Right lobe of liver (tissue), 6 donors: Measurements from ENCODE around the gene HACD3. TPM values are rescaled to one million over a fixed set of nuclear protein-coding genes. Genes with fewer than 3 reads are reported as not detected.

ENCODE experiments used
- ATAC-seq, 4 donors: fragments of 200-7000 bp; cut with Tn5 transposase; one replicate each; pipeline ENCODE4 v1.9.1; 2020; ENCODE audit warnings: mild to moderate bottlenecking in 4 of 4, moderate library complexity in 4 of 4
- DNase-seq, 3 donors: peaks; one replicate each; pipeline ENCODE4 v3.0.0-alpha.2; 2020
- H3K27ac ChIP-seq, 3 donors: fragments of 200-600 bp; one replicate each; pipeline ENCODE4 v1.8.0; 2022
- H3K27me3 ChIP-seq, 2 donors: fragments of 200-600 bp; one replicate each; pipeline ENCODE4 v1.8.0; 2022
- H3K36me3 ChIP-seq, 4 donors: fragments of 200-600 bp; sonication (generic) in 1 of 4; one replicate each; pipeline versions ENCODE4 v1.5.1 to v1.8.0; 2017 to 2022; ENCODE audit warnings: control low read depth in 1 of 4
- H3K4me1 ChIP-seq, 4 donors: fragments of 200-600 bp; sonication (generic) in 1 of 4; one replicate each; pipeline versions ENCODE4 v1.5.1 to v1.8.0; 2017 to 2022; ENCODE audit warnings: control low read depth in 1 of 4
- H3K4me3 ChIP-seq, 3 donors: fragments of 200-600 bp; one replicate each; pipeline ENCODE4 v1.8.0; 2022
- H3K9me3 ChIP-seq, 4 donors: fragments of 200-600 bp; sonication (generic) in 1 of 4; one replicate each; pipeline versions ENCODE4 v1.5.1 to v1.8.0; 2017 to 2022; ENCODE audit warnings: control low read depth in 1 of 4
- POLR2A ChIP-seq: fragments of 450-650 bp; IDR thresholded peaks from one replicate; pipeline ENCODE4 v1.6.1; 2017; ENCODE audit warnings: antibody characterized with exemption, mild to moderate bottlenecking
- WGBS: methylation state at CpG from one replicate; pipeline ENCODE4 v1.1.6; 2018; ENCODE audit warnings: low coverage, low lambda C conversion rate; ENCODE audit not compliant: insufficient coverage; ENCODE audit errors: missing lambda C conversion rate; 5-methylcytosine and 5-hydroxymethylcytosine counted together
- intact Hi-C, 2 donors: fragments of 100-400 bp; cut with DNase I; formaldehyde crosslinking; loops; one replicate each; pipeline versions ENCODE4 v1.11.2 to v1.14.1; 2022
- long read RNA-seq: library from polyadenylated mRNA; unstranded; transcript quantifications from one replicate; pipeline ENCODE4 v2.0.0, GENCODE V29; 2019
- total RNA-seq, 6 experiments: library from RNA; depleted of rRNA in 2 of 6; stranded (reverse); fragments of >200 nt in 2 of 6; fragmentation: NEBNext Ultra II Directional in 3 of 6; extraction: Animal tissue kit (Norgen Biotek cat#: 25700) in 3 of 6; gene quantifications; one replicate each; pipeline versions ENCODE4 v1.1.0 to v1.2.4, GENCODE V29; 2016 to 2023
- TF ChIP-seq, protein P1 (sequence below), 4 donors: fragments of 200-600 bp in 3 of 4; fragments of 450-650 bp in 1 of 4; IDR thresholded peaks; one replicate each; pipeline versions ENCODE4 v1.5.1 to v1.8.0; 2016 to 2022; ENCODE audit warnings: antibody characterized with exemption in 4 of 4, mild to moderate bottlenecking in 2 of 4
- donor health status: DM: no; HTN: yes; CAD: no.
- donor health status: DM: no; HTN: no; CAD: no.
- donor health status: DM: no; HTN: no; CAD: no.
- donor health status: DM: no; HTN: yes; CAD: no.
- donor health status: DM: no; HTN: yes; CAD: no.

Gene HACD3, protein sequence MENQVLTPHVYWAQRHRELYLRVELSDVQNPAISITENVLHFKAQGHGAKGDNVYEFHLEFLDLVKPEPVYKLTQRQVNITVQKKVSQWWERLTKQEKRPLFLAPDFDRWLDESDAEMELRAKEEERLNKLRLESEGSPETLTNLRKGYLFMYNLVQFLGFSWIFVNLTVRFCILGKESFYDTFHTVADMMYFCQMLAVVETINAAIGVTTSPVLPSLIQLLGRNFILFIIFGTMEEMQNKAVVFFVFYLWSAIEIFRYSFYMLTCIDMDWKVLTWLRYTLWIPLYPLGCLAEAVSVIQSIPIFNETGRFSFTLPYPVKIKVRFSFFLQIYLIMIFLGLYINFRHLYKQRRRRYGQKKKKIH
- 10 to 100 TPM; 48.7 to 73.9 (median 61.7) TPM for total RNA-seq
- long read RNA-seq, transcript HACD3-201 (11 exons, 3,228 nt), result major isoform, 35 of 41 reads
- long read RNA-seq, partial matches to known transcripts, result 5 of 41 reads
- long read RNA-seq, other reads (novel, unspliced or antisense), result 1 of 41 reads

DNA sequence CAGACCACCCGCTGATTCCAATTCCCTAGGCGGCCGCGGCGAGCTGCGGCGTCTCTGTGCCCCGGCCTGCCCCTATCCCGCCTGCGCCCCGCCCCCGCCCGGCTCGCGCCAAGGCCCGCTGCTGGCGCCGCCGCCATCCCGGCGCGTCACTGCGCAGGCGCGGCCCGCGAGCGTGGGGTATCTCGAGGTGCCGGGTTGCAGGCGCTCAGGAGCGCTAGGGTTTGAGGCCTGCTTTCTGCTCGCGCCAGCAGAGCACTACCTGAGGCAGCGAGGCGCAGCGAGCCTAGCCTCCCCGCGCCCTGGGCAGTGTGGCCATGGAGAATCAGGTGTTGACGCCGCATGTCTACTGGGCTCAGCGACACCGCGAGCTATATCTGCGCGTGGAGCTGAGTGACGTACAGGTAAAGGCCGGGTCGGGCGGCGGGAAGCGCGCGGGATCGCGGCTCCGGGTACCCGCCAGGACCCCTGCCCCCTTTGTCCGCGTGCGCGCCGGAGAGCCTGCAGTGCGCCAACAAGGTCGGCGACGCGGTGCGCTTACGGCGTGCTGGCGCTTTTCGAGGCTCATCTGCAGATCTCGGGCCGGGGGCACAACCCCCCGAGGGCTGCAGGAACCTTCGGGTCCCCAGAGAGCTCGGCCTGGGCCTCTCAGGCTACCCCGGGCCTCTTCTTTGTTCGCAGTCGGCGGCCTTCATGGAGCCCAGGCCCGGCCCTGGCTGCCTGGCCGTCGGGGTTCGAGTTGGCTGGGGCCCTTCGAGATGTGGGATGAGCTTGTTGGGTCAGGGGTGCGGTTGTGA lies at the start of gene HACD3:
Gene HACD3, plus strand, starts transcription at position 146 of the 794 bp plus-strand sequence. Its CDS starts 169 bp downstream, at position 315.
- intact Hi-C loops, result no loop called here
- 0% methylated on average over 28 of the region's 88 CpGs for WGBS
- H3K36me3 ChIP-seq, result no peaks in the 10 kb centered on the region
- DNase-seq, result peak; percentile 89 to 92 (median 92)
- no peaks in the 10 kb centered on the region for H3K27me3 ChIP-seq
- H3K4me1 ChIP-seq, result peaks cover 0 to 24% (median 10%) of the 10 kb centered on the region in 4 donors
- H3K9me3 ChIP-seq, result no peaks in the 10 kb centered on the region
- peak within 1 kb of the TSS; percentile 45 to 72 (median 63) for H3K27ac ChIP-seq
- TF ChIP-seq, protein P1, sequence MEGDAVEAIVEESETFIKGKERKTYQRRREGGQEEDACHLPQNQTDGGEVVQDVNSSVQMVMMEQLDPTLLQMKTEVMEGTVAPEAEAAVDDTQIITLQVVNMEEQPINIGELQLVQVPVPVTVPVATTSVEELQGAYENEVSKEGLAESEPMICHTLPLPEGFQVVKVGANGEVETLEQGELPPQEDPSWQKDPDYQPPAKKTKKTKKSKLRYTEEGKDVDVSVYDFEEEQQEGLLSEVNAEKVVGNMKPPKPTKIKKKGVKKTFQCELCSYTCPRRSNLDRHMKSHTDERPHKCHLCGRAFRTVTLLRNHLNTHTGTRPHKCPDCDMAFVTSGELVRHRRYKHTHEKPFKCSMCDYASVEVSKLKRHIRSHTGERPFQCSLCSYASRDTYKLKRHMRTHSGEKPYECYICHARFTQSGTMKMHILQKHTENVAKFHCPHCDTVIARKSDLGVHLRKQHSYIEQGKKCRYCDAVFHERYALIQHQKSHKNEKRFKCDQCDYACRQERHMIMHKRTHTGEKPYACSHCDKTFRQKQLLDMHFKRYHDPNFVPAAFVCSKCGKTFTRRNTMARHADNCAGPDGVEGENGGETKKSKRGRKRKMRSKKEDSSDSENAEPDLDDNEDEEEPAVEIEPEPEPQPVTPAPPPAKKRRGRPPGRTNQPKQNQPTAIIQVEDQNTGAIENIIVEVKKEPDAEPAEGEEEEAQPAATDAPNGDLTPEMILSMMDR (IDR thresholded peaks at IDR 0.05), result no peak
- peak; percentile 64 for TF ChIP-seq POLR2A
- peak within 1 kb of the TSS; percentile 75 to 86 (median 81) for H3K4me3 ChIP-seq
- peak; percentile 84 to 95 (median 91) for ATAC-seq

DNA sequence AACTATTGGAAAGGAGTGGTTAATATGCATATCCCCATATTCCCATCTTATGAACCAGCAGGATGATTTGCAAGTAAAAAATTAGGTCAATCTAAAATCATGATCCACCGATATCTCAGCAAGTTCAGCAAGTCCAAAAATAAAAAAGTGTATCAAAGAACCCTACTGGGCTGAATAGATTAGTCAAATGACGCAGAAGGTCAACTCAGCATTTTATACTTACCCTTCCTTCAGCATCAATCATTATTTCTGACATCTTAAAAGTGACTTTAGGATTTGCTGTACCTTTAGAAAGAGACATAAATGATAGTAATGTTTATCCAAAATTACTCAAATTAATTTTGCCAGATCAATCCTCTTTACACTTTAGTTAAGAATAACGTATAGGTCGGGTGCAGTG lies 45.4 kb upstream of the HACD3 start:
- 90% methylated on average over 4 of the region's 4 CpGs for WGBS
- Histone ChIP-seq H3K4me1 (no peaks in the 10 kb centered on the region), H3K9me3 (no peaks in the 10 kb centered on the region), H3K27ac (no peak overlapping the region), H3K27me3 (no peaks in the 10 kb centered on the region), H3K36me3 (peaks cover 0 to 64% (median 22%) of the 10 kb centered on the region in 4 donors), H3K4me3 (no peak overlapping the region)
- TF ChIP-seq POLR2A, result no peak
- TF ChIP-seq, protein P1 (IDR thresholded peaks at IDR 0.05), result no peak
- intact Hi-C loops, result no loop called here
- DNase-seq, result no peak
- no peak for ATAC-seq

DNA sequence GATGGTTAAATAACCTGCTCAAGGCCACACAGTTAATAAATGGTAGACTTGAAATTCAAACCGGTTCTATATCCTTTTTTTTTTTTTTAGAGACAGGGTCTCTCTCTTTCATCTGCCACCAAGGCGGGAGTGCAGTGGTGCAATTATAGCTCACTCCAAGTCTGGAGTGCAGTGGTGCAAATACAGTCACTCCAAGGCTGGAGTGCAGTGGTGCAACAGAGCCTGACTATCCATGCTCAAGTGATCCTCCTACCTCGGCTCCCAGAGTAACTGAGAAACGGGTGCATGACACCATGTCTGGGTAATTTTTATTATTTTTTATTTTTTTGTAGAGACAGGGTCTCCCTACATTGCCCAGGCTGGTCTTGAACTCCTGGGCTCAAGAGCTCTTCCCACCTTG lies 36.2 kb upstream of the HACD3 start:
- ATAC-seq (no peak), DNase-seq (no peak)
- intact Hi-C loops, result no loop called here
- H3K27me3 ChIP-seq, result no peaks in the 10 kb centered on the region
- no peaks in the 10 kb centered on the region for H3K4me1 ChIP-seq
- 93% methylated on average over 4 of the region's 4 CpGs for WGBS
- no peak overlapping the region for H3K27ac ChIP-seq
- peaks cover 10 to 61% (median 16%) of the 10 kb centered on the region in 4 donors for H3K36me3 ChIP-seq
- H3K4me3 ChIP-seq, result no peak overlapping the region
- H3K9me3 ChIP-seq, result no peaks in the 10 kb centered on the region
- TF ChIP-seq, protein P1 (IDR thresholded peaks at IDR 0.05), result no peak

DNA sequence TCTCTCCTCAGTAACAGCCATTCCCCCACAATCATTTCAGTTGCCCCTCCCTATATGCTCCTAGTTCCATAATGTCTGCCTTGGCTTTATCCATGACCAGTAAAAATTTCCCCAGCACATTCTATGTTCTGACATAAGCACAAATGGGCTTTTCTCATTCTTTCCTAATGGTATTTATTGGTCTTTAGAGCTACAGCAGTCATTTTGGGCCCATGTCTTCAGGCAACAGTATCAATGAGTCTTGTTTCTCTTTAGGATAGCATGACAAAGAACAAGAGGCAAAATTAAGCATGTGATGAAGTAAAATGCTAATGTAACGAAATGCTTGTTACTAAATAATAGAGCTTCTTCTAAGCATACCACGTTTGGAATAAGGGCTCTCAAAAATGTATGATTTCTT lies 20.9 kb upstream of the HACD3 start:
- Histone ChIP-seq H3K4me3 (no peak overlapping the region), H3K27ac (no peak overlapping the region), H3K27me3 (no peaks in the 10 kb centered on the region), H3K9me3 (no peaks in the 10 kb centered on the region), H3K36me3 (peaks cover 0 to 42% (median 3%) of the 10 kb centered on the region in 4 donors), H3K4me1 (peaks cover 0 to 8% (median 0%) of the 10 kb centered on the region in 4 donors)
- TF ChIP-seq, protein P1 (IDR thresholded peaks at IDR 0.05), result no peak
- TF ChIP-seq POLR2A, result no peak
- WGBS, result 79% methylated on average over 2 of the region's 2 CpGs
- DNase-seq (no peak), ATAC-seq (no peak)
- intact Hi-C loops, result no loop called here
